ENCODE measurements around the gene ARFGEF3. TPM values are rescaled to one million over a fixed set of nuclear protein-coding genes. Genes with fewer than 3 reads are reported as not detected.

The ARFGEF3 gene
- total RNA-seq: under 0.01 and 0.18 TPM in 2 replicates

GRCh38 chr6:138161338-138162110, at the start of gene ARFGEF3:
Gene ARFGEF3 (plus strand): TSS chr6:138161939. CDS start chr6:138162087, 148 bp downstream.

DNA sequence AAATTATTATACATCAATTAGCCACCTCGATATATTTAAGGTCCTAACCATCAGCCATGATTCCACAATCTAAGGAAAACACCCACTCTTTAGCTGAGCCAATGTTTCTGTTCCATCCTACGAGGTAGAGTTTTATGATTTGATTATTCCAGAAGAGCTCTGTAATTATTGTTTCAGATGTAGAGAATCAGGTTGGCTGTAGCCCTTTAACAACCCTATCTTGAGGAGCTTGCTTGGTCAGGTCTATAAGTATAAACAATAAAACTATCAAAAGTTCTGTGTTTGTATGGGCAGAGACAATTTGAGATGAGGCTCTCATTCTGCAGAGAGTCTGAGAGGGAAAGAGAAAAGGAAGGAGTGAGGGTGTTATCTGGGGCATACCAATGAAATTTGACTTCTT, 56.7 kb downstream of the ARFGEF3 start, which contains the start of gene PBOV1:
PBOV1 (minus strand) TSS at position 43 of the 400 bp plus-strand sequence. CDS start 96 bp downstream, outside the sequence.

DNA sequence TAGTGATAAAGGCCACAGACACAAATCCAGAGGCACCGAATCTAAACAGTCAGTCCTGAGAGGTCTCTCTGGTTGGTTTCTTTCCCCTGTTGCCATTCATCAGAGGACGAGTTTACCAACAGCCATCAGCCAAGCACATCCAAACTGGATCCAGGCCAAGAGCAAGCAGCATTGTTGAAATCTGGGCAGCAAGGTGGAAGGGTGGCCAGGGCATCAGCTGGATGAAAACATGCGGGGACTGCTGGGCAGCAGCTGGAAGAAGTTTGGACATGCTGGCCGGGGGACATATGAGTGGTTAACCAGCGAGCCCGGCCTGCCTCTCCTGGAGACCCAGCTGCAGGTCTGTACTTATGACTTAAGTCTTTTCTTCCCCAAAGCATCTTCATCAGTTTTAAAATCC, 216.1 kb downstream of the ARFGEF3 start, which contains the start of gene SMIM28:
SMIM28 (plus strand) TSS at position 62 of the 400 bp plus-strand sequence; CDS start at position 230, 168 bp downstream.

Other genes starting within 250 kb of the ARFGEF3 start
- 20.8 and 32.4 TPM in 2 replicates for gene PERP, start 54.5 kb upstream of the ARFGEF3 start, total RNA-seq
- not detected in 2 replicates for gene PBOV1, start 56.6 kb downstream of the ARFGEF3 start, total RNA-seq
- not detected in 2 replicates for gene SMIM28, start 216.0 kb downstream of the ARFGEF3 start, total RNA-seq
- 22.6 and 31.2 TPM in 2 replicates for gene HEBP2, start 242.3 kb downstream of the ARFGEF3 start, total RNA-seq

Measured in smooth muscle cell of bladder (primary cell).